Muscle of arm (tissue), 14 donors: ENCODE data around the gene KRR1. TPM values are rescaled to one million over a fixed set of nuclear protein-coding genes. Genes with fewer than 3 reads are reported as not detected.

Experiments
- DNase-seq: peaks from one replicate; pipeline ENCODE4 v3.0.0-alpha.2; 2013
- long read RNA-seq, 11 donors: transcript quantifications; one replicate each; lab custom pipeline, GENCODE V29; 2026
- polyA plus RNA-seq, 12 donors: library from polyadenylated mRNA; unstranded; fragments of 120-200 nt; gene quantifications; one replicate each; pipeline ENCODE4 v1.2.1, GENCODE V29; 2013; ENCODE audit not compliant: insufficient read length in 12 of 12

The KRR1 gene
- polyA plus RNA-seq = 100 to 1,000 TPM in 1 of 12 donors, 10 to 100 TPM in 11; 52.0 to 100 (median 63.7) TPM
- long read RNA-seq, donor 1, full-length matches to known transcripts = 12 of 23 reads
- long read RNA-seq, donor 1, partial matches to known transcripts = 11 of 23 reads
- long read RNA-seq, donor 1, other reads (novel, unspliced or antisense) = 0 of 23 reads
- long read RNA-seq, donor 2, full-length matches to known transcripts = 25 of 25 reads
- long read RNA-seq, donor 2, partial matches to known transcripts = 0 of 25 reads
- long read RNA-seq, donor 2, other reads (novel, unspliced or antisense) = 0 of 25 reads
- long read RNA-seq, donor 3, full-length matches to known transcripts = 4 of 4 reads
- long read RNA-seq, donor 3, partial matches to known transcripts = 0 of 4 reads
- long read RNA-seq, donor 3, other reads (novel, unspliced or antisense) = 0 of 4 reads
- long read RNA-seq, donor 4, full-length matches to known transcripts = 4 of 4 reads
- long read RNA-seq, donor 4, partial matches to known transcripts = 0 of 4 reads
- long read RNA-seq, donor 4, other reads (novel, unspliced or antisense) = 0 of 4 reads
- long read RNA-seq, donor 5 = 0 reads
- long read RNA-seq, donor 6, full-length matches to known transcripts = 8 of 8 reads
- long read RNA-seq, donor 6, partial matches to known transcripts = 0 of 8 reads
- long read RNA-seq, donor 6, other reads (novel, unspliced or antisense) = 0 of 8 reads
- long read RNA-seq, donor 7, full-length matches to known transcripts = 9 of 9 reads
- long read RNA-seq, donor 7, partial matches to known transcripts = 0 of 9 reads
- long read RNA-seq, donor 7, other reads (novel, unspliced or antisense) = 0 of 9 reads
- long read RNA-seq, donor 8, full-length matches to known transcripts = 15 of 15 reads
- long read RNA-seq, donor 8, partial matches to known transcripts = 0 of 15 reads
- long read RNA-seq, donor 8, other reads (novel, unspliced or antisense) = 0 of 15 reads
- long read RNA-seq, donor 9, full-length matches to known transcripts = 11 of 11 reads
- long read RNA-seq, donor 9, partial matches to known transcripts = 0 of 11 reads
- long read RNA-seq, donor 9, other reads (novel, unspliced or antisense) = 0 of 11 reads
- long read RNA-seq, donor 10, full-length matches to known transcripts = 15 of 15 reads
- long read RNA-seq, donor 10, partial matches to known transcripts = 0 of 15 reads
- long read RNA-seq, donor 10, other reads (novel, unspliced or antisense) = 0 of 15 reads
- long read RNA-seq, donor 11, full-length matches to known transcripts = 14 of 14 reads
- long read RNA-seq, donor 11, partial matches to known transcripts = 0 of 14 reads
- long read RNA-seq, donor 11, other reads (novel, unspliced or antisense) = 0 of 14 reads

DNA sequence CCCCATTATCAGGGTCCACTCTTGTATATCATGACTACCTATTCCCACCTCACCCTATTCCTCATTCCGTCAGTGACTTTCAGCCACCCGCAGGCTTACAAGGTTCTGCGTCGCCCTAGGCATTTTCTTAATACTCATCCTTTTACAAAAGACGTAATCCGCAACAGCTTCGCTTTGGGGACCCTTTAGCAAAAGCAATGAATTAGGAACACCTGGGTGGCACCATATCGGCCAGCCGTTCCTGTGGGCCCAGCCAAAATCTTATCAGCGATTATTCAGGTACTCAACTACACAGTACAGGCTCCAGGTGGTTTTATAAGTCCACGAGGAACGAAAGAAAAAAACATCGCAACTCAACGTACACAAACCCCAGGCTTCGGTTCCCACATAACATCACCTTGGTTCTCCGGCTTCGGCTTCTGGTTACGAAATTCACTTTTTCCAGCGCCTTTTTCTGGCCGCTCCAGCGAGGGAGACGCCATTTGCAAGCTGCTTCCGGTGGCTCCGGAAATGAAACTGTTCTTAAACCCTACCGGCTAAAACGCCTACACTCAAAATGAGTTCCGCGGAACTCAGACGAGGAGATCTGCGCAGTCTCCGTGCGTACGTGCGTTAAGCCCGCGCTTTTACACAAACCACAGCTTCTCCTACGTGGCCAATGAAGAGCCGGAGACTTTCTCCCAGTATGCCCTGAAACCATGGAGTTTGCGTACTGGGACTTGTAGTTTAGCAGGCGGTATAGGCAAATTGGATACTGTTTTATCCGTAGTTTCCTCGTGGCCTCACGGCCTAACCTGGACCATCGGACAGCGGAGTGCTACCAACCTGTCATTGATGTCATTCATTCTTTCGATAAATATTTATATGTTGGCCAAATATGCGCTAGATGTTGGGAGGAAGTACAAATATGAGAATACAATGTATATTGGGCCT lies at the start of gene KRR1:
Gene KRR1 (minus strand): TSS at position 494 of the 933 bp plus-strand sequence. CDS start 12 bp downstream, at position 482.
- peak; percentile 98 for DNase-seq

DNA sequence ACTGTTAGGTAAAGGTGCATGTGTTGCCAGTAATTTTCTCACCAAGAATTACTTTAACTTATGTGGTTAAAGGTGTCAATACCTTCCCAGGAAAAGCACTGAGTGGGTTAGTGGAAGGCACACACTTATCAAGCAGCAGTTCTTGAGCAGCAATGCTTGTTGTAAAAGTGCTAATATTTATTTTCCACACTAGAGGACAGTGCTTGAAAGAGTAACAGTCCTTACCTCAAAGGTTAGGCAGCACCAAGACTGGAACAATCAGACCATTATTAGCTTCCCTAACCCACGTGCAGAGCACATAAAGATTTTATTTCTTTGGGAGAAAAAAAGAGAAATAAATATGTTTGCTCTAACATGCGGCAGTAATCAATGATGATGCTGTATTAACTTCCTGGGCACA lies 48.8 kb upstream of the KRR1 start:
- peak; percentile 40 for DNase-seq

DNA sequence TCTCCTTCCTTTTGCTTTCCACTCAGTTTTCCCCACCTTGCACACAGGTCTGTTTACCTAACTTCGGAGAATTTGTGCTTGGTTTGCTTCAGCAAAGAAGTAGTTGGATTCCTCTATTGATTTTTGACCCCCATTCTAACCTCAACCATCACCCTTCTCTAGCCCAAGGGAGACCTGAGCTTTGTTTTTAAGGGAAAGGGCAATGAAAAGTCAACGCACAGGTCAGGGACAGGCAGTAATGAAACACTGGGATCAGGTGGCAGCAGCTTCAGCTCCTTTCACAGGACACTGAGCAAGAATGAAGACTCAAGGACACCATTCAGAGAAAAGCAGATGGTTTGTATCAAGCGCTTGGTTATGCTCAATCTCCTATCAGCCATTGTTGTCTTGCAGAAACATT lies 46.9 kb upstream of the KRR1 start:
- DNase-seq = no peak

- DNase-seq = no peak
Measured at GRCh38 chr12:75556311-75556899, 45.0 kb upstream of the KRR1 start.

DNA sequence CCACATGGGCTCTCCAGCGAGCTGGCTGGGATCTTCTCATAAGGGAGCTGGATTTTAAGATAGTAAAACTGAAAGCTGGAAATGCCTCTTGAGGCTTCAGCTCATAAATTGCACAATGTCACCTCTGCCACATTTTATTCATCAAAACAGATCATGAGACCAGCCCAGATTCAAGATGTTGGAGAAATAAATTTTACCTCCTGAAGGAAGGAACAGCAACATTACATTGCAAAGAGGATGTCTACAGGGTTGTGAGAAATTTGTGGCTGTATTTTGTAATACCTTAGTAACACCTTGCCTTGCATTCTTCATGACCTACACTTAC lies 43.1 kb upstream of the KRR1 start:
- DNase-seq = no peak

DNA sequence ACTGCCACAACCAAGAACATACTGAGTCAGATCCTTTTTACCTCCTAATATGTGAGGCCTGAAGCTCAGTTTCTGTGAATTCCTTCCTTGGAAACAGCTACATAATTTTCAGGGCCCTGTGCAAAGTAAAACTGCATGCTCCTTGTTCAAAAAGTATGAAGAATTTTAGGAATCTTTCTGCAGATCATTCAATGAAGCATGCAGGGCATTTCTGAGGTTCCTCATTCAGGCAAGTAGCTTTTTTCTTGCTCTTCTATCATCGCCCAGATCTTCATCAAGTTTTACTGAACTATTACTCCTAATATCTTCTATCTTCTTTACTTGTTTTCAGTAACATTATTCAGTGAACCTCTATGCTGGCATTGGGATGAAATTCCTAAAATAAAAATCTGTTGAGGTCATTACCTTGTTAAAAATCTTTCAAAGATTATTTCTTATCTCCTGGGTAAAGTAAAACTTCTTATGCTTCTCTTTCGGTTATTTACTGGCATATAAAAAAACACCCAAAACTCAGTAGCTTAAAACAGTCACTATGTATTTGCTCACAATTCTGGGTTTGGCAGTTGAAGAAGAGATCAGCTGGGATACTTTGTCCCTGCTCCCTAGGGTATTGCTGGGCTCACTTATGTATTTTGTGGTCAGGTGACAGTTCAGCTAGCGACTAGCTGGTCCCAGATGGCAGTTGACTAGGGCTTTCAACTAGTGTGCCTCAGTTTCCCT lies 42.6 kb upstream of the KRR1 start:
- no peak for DNase-seq

- DNase-seq = no peak
Measured at GRCh38 chr12:75553398-75553797, 42.0 kb upstream of the KRR1 start.

DNA sequence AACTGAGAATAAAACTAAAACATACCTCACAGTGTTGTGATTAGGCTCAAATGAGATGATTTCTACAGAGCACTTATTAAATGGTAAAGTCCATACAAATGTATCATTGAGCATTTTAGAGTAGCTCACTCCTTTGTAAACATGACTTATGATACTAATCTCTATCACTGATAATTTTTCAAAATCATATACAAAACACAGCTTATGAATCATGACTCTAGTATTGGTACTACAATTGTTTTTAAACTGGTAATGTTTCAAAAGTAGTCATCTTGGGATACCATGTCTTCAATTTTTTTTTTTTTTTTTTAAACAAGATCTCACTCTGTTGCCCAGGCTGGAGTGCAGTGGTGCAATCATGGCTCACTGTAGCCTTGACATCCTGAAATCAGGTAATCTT lies 40.1 kb upstream of the KRR1 start:
- DNase-seq = no peak

DNA sequence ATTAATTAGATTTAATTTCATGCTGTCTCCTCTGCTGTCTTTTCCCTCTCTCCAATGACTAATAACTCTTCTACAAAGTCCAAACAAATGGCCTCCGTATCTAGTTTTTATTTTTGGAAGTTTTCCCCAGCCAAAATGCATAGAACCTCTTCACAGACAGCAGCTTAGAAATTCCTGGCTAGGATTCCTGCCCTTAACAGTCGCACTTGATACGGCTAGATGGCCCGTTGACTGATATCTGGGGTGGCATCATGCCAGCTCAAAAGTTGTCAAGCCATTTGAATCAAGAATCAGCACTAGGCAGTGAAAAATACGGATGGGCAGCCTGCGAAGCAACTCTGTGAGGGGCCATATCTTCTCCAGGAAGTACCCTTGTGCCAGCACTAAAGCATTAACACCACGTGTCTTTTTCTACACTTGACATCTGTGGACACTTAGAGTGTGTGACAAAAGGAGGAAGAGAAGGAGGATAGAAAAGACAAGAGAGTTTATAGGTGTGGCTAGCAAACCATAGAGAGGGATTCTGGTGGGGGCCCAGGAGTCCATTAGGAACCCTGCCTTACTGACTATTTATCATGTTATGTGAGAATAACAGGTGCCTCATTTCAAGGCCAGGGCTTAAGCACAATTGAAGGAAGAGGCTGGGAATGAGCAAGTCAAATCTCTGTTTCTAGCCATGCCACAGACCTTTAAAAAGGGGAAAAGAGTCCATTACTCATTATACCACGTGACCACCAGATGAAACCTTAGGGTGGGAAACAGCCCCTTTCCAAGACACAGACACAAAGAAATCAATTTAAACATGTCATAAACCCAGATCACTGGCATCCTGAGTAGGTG lies 39.2 kb upstream of the KRR1 start:
- DNase-seq = no peak

DNA sequence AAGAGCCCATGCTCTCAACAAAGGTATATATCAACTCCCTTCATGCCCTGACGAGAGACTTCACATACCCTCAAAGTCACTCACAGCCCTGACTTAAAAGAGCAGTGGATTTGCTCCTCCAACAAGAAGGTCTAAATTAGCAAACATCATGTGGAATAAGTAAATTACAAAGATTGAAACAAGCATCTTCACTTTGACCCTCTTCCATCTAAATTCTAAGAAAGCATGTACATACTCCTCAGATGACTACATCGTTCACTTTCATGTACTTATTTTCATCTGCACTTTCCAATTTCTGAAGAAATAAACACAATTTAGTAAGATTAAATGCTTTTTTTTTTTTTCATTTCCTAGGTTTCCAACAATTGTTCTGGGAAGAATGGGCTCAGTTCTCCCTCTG lies 38.6 kb upstream of the KRR1 start:
- no peak for DNase-seq

- DNase-seq = no peak
Measured at GRCh38 chr12:75548879-75549278, 37.5 kb upstream of the KRR1 start.

- no peak for DNase-seq
Measured at GRCh38 chr12:75545636-75546035, 34.2 kb upstream of the KRR1 start.

DNA sequence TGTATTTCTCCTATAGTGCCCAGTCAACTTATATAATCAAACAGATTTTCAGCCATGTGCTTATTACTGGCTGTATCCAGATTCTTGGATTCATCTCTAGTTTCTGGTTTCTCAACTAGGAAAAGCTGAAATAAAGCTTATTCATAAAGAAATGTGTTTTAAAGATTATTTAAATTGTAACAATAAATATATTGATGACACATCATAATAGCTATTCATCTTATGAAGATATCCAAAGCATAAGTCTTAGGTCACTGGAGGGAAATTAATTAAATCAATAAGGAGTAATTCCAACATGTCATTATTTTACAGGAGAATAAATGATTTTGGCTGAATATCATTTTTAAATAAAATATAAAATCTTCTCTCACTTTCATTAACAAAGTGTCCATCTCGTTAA lies 32.1 kb upstream of the KRR1 start:
- no peak for DNase-seq

DNA sequence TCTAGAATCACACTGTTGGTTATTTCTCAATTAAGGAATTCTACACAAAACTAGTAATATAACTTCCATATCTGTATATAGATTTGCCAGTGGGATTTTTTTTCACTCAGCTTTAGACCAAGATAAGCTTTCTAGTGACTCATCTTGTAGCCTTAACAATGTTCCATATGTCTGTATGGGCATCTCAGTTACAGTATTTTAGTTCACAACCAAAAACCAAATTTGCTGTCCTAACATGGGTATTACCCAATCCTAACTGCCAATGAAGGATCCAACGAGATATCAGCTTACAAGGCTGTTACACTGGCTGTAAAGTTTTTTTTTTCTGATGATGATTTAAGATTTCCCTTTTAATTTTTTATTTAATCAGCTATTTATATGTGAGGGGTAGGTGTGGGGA lies 31.5 kb upstream of the KRR1 start:
- DNase-seq = no peak

- no peak for DNase-seq
Measured at GRCh38 chr12:75539889-75540288, 28.5 kb upstream of the KRR1 start.

- no peak for DNase-seq
Measured at GRCh38 chr12:75533239-75533638, 21.8 kb upstream of the KRR1 start.

GRCh38 chr12:75529826-75530225 lies 18.4 kb upstream of the KRR1 start:
- DNase-seq = no peak

DNA sequence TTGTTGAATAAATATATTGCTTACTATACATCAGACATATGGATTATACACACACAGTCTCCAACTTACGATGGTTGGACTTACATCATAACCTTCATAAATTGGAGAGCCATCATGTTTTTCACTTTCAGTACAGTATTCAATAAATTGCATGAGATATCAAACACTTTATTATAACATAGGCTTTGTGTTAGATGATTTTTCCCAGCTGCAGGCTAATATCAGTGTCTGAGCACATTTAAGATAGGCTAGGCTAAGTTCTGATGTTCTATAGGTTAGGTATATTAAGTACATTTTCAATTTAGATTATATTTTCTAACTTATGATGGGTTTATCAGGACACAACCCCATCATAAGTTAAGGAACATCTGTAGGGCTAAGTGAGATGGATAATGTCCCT lies 17.9 kb upstream of the KRR1 start:
- DNase-seq = no peak

DNA sequence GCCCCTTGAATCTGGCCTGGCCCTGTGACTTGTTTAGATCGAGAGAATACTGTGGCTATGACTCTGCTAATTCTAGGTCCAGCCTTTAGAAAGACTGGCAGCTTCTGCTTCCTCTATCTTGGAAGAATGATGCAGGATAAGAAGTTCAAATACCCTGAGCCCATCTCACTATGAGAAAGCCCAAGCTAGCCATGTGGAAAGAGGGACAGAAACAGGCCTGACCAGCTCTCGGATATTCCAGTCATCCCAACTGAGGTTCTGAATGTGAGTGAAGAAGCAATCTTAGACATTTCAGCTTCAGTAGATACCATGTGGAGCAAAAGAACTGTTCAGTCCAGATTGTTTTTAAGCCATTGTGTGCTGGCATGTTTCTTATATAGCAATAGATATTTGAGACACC lies 17.3 kb upstream of the KRR1 start:
- no peak for DNase-seq
